ENCODE data around the gene CCS.

Gene CCS

DNA sequence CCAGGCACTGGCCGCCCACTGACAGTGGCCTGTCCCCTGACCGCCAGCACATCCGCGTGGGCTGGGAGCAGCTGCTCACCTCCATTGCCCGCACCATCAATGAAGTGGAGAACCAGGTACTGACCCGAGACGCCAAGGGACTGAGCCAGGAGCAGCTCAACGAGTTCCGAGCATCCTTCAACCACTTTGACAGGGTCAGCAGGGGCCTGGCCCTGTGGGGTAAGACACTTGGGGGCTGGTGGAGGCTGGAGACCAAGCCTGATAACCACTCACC, 31.1 kb upstream of the CCS start:
- H3K4me3 ChIP-seq (ENCODE audit: low read depth, low read length), result no peak overlapping the region
- DNase-seq (ENCODE audit: low read depth), result no peak
- TF ChIP-seq, protein P1, sequence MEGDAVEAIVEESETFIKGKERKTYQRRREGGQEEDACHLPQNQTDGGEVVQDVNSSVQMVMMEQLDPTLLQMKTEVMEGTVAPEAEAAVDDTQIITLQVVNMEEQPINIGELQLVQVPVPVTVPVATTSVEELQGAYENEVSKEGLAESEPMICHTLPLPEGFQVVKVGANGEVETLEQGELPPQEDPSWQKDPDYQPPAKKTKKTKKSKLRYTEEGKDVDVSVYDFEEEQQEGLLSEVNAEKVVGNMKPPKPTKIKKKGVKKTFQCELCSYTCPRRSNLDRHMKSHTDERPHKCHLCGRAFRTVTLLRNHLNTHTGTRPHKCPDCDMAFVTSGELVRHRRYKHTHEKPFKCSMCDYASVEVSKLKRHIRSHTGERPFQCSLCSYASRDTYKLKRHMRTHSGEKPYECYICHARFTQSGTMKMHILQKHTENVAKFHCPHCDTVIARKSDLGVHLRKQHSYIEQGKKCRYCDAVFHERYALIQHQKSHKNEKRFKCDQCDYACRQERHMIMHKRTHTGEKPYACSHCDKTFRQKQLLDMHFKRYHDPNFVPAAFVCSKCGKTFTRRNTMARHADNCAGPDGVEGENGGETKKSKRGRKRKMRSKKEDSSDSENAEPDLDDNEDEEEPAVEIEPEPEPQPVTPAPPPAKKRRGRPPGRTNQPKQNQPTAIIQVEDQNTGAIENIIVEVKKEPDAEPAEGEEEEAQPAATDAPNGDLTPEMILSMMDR (IDR thresholded peaks at IDR 0.05; ENCODE audit: low read depth, low read length, missing control alignments), result no peak
- in situ Hi-C loops (cut with HindIII; ENCODE audit: low sequenced_read_pairs), result no loop called here

DNA sequence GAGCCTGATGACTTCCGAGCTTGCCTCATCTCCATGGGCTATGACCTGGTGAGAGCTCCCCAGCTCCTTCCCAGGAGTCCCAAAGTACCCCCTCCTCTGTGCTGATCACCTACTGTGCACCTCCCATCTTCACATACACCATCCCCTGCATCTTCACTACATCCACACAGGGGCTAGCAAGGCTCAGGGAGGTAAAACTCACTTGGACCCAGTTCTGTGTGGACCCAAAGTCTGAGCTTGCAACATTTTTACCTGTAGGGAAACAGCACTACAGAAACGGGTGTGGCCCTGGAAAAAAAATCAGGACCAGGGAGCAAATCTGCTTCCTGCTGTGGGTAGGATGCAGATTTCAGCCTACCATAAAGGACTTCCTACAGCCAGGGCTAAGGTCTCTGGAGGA, 30.7 kb upstream of the CCS start:
- H3K4me3 ChIP-seq (ENCODE audit: low read depth, low read length), result no peak overlapping the region
- in situ Hi-C loops (cut with HindIII; ENCODE audit: low sequenced_read_pairs), result no loop called here
- TF ChIP-seq, protein P1 (IDR thresholded peaks at IDR 0.05; ENCODE audit: low read depth, low read length, missing control alignments), result no peak
- no peak for DNase-seq (ENCODE audit: low read depth)

DNA sequence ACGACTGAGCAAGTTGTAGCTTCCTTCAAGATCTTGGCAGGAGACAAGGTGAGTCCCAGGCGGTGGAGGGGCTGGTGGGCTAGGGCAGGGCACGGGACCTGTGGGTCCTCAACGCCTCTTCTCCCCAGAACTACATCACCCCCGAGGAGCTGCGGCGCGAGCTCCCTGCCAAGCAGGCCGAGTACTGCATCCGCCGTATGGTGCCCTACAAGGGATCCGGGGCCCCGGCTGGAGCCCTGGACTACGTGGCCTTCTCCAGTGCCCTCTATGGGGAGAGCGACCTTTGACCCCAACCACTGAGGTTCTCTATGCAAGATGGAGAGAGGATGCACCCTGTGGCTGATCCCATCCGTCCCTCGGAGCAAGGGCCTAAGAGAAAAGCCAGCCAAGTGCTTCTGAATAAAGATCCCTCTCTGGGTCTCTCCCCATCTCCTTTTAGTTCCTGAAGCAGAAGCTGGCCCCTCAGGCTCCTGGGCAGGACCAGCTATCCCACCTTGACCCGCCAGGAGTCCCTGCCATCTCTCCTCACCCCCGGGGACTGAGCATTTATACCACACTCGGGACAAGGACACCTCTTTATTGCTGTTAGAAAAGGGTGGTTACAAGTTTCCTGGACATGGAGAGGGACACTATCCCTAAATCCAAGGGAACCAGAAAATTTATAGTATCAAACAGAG, 29.9 kb upstream of the CCS start:
- no peak for DNase-seq (ENCODE audit: low read depth)
- TF ChIP-seq, protein P1 (IDR thresholded peaks at IDR 0.05; ENCODE audit: low read depth, low read length, missing control alignments), result no peak
- H3K4me3 ChIP-seq (ENCODE audit: low read depth, low read length), result no peak overlapping the region
- in situ Hi-C loops (cut with HindIII; ENCODE audit: low sequenced_read_pairs), result no loop called here

DNA sequence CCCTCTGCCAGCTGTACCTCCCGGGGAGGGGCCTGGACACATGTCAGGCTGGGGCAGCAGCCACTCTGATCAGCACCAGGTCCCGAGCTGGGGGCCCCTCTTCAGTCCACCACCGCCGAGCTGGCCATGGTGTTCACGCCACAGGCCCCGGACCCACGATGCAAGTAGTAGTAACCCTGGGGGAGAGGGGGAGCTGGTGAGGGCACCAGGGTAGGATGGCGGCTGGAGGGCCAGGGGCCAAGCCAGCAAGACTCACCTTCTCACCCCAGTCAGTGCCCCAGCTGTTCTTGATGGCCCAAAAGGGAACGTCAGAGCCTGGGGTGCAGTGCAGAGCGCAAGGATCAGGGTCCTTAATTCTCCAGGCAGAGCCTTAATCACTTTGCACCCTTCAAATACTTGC, 29.2 kb upstream of the CCS start:
- in situ Hi-C loops (cut with HindIII; ENCODE audit: low sequenced_read_pairs), result no loop called here
- no peak for DNase-seq (ENCODE audit: low read depth)
- H3K4me3 ChIP-seq (ENCODE audit: low read depth, low read length), result no peak overlapping the region
- TF ChIP-seq, protein P1 (IDR thresholded peaks at IDR 0.05; ENCODE audit: low read depth, low read length, missing control alignments), result no peak

DNA sequence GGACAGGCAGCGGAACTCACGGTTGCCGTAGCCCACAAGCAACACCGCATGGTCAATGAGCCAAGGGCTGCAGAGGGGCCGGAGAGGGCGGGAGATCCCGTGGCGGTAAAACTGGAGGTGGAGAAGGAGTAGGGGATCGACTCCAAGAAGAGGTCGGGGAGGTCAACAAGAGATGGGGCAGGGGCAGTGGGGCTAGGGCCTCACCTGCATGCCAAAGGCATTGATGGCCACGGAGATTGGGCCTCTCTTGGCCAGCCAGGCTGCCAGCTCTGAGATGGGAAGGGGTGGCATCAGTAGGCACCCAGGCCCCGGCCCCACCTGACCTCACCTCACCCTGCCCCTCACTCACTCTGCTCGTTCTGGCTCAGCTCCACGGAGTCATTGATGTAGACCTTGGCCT, 28.4 kb upstream of the CCS start:
- in situ Hi-C loops (cut with HindIII; ENCODE audit: low sequenced_read_pairs), result no loop called here
- DNase-seq (ENCODE audit: low read depth), result no peak
- H3K4me3 ChIP-seq (ENCODE audit: low read depth, low read length), result no peak overlapping the region
- TF ChIP-seq, protein P1 (IDR thresholded peaks at IDR 0.05; ENCODE audit: low read depth, low read length, missing control alignments), result no peak

DNA sequence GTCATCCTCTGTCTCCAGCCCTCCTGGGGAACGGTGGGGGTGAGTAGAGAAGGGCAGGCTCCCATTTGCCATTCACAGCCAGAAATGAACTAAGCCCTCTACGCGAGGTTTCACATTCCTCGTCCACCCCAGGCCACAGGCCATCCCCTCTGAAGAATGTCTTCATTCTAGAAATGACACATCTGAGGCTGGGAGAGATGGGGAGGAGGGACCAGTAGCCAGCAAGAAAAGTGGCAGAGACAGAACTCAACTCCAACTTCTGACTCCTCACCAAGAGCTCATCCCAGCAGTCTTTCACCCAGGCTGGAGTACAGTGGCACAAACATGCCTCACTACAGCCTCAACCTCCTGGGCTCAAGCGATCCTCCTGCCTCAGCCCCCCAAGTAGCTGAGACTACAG, 28.0 kb upstream of the CCS start:
- TF ChIP-seq, protein P1 (IDR thresholded peaks at IDR 0.05; ENCODE audit: low read depth, low read length, missing control alignments), result no peak
- in situ Hi-C loops (cut with HindIII; ENCODE audit: low sequenced_read_pairs), result no loop called here
- no peak overlapping the region for H3K4me3 ChIP-seq (ENCODE audit: low read depth, low read length)
- no peak for DNase-seq (ENCODE audit: low read depth)

GRCh38 chr11:66566221-66566620, 26.8 kb upstream of the CCS start:
- TF ChIP-seq, protein P1 (IDR thresholded peaks at IDR 0.05; ENCODE audit: low read depth, low read length, missing control alignments), result no peak
- no peak for DNase-seq (ENCODE audit: low read depth)
- no peak overlapping the region for H3K4me3 ChIP-seq (ENCODE audit: low read depth, low read length)
- in situ Hi-C loops (cut with HindIII; ENCODE audit: low sequenced_read_pairs), result no loop called here
